ENCODE measurements around the gene AMER2.
"Not testable (repeated sequence)": the region's sequence is repeated elsewhere in the genome, so short reads cannot be mapped to it uniquely, and the experiment has no call there.

AMER2 gene

GRCh38 chr13:25165663-25166062 lies 6.4 kb downstream of the AMER2 start:
- H3K4me3 ChIP-seq (ENCODE audit: low read depth, low read length), result no peak overlapping the region
- no peak for DNase-seq (ENCODE audit: low read depth)
- no peak for TF ChIP-seq CTCF (conservative IDR thresholded peaks at IDR 0.05; ENCODE audit: low read depth, low read length)

GRCh38 chr13:25165163-25165562 lies 6.9 kb downstream of the AMER2 start:
- not testable (repeated sequence) for DNase-seq (ENCODE audit: low read depth); H3K4me3 ChIP-seq (ENCODE audit: low read depth, low read length)

- no peak for DNase-seq (ENCODE audit: low read depth)
- TF ChIP-seq CTCF (conservative IDR thresholded peaks at IDR 0.05; ENCODE audit: low read depth, low read length), result no peak
- no peak overlapping the region for H3K4me3 ChIP-seq (ENCODE audit: low read depth, low read length)
These were observed 14.4 kb downstream of the AMER2 start for GRCh38 chr13:25157681-25158080.

- DNase-seq (ENCODE audit: low read depth), result no peak
- no peak overlapping the region for H3K4me3 ChIP-seq (ENCODE audit: low read depth, low read length)
- TF ChIP-seq CTCF (conservative IDR thresholded peaks at IDR 0.05; ENCODE audit: low read depth, low read length), result no peak
These were observed 18.4 kb downstream of the AMER2 start for GRCh38 chr13:25153736-25154135.

- TF ChIP-seq CTCF (conservative IDR thresholded peaks at IDR 0.05; ENCODE audit: low read depth, low read length), result no peak
- no peak overlapping the region for H3K4me3 ChIP-seq (ENCODE audit: low read depth, low read length)
- DNase-seq (ENCODE audit: low read depth), result no peak
These were observed 20.4 kb downstream of the AMER2 start for GRCh38 chr13:25151626-25152195.

GRCh38 chr13:25149711-25150110 lies 22.4 kb downstream of the AMER2 start:
- H3K4me3 ChIP-seq (ENCODE audit: low read depth, low read length), result no peak overlapping the region
- no peak for TF ChIP-seq CTCF (conservative IDR thresholded peaks at IDR 0.05; ENCODE audit: low read depth, low read length)
- DNase-seq (ENCODE audit: low read depth), result no peak

- no peak for TF ChIP-seq CTCF (conservative IDR thresholded peaks at IDR 0.05; ENCODE audit: low read depth, low read length)
- DNase-seq (ENCODE audit: low read depth), result no peak
- H3K4me3 ChIP-seq (ENCODE audit: low read depth, low read length), result no peak overlapping the region
These were observed 23.7 kb downstream of the AMER2 start for GRCh38 chr13:25148402-25148771.
